ENCODE measurements around the gene LMAN1.

LMAN1 gene

GRCh38 chr18:59311631-59312030 is 47.4 kb downstream of the LMAN1 start:
- H3K27ac ChIP-seq = no peak overlapping the region
- DNase-seq (ENCODE audit: low spot score) = no peak
- no peak for TF ChIP-seq CTCF (conservative IDR thresholded peaks at IDR 0.05; ENCODE audit: low read depth)
- ChIA-PET POLR2A (ENCODE audit: low non-redundant PET) (no interaction called here), CTCF (interaction anchor here (4.0 kb wide), 1 partner anchor 91 kb away, joined by 35 read pairs; no protein-coding TSS in a partner anchor)

GRCh38 chr18:59308938-59309260 is 50.2 kb downstream of the LMAN1 start:
- no peak for TF ChIP-seq CTCF (conservative IDR thresholded peaks at IDR 0.05; ENCODE audit: low read depth)
- ChIA-PET POLR2A (ENCODE audit: low non-redundant PET) (no interaction called here), CTCF (interaction anchor here (0.6 to 4.0 kb wide), 4 partner anchors 14 to 172 kb away, joined by 3 to 35 read pairs (median 4); no protein-coding TSS in a partner anchor)
- no peak overlapping the region for H3K27ac ChIP-seq
- DNase-seq (ENCODE audit: low spot score) = no peak

DNA sequence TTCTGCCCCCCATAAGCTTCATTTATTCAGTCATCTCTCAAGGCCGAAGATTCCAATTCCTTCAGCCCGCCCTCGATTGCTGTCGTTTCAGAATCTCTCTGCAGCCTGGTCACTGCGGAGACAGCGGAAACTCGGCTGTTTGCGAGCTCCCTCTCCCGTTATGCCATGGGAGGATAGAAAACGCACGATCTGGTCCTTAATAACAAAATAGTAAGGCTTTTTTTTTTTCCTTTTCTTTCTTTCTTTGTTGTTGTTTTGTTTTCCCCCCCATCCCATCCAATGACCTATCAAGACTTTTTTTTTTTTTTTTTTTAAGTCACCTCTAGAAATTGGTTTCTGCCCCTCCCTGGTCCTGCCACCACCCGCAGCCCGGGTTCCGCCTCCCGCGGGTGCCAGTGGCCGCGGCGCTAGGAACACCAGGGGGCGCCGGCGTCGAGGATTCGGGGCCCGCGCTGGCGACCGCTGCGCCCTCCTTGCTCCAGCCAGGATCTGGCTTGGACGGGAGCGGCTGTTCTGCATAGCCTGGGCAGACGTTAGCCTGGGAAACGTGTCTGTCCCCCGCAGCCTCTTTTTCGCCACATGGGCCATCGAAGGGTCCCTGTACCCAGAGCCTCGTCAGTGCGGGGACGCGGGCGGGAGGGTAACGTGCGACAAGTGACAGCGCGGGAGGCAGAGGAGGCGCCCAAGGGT is 50.7 kb downstream of the LMAN1 start:
- no peak overlapping the region for H3K27ac ChIP-seq
- peak; percentile 50 for DNase-seq (ENCODE audit: low spot score)
- POLR2A ChIA-PET (ENCODE audit: low non-redundant PET) = no interaction called here
- CTCF ChIA-PET = interaction anchor here (0.6 to 4.0 kb wide), 10 partner anchors 11 to 379 kb away, joined by 3 to 35 read pairs (median 4); no protein-coding TSS in a partner anchor
- TF ChIP-seq CTCF (conservative IDR thresholded peaks at IDR 0.05; ENCODE audit: low read depth) = peak; percentile 89

DNA sequence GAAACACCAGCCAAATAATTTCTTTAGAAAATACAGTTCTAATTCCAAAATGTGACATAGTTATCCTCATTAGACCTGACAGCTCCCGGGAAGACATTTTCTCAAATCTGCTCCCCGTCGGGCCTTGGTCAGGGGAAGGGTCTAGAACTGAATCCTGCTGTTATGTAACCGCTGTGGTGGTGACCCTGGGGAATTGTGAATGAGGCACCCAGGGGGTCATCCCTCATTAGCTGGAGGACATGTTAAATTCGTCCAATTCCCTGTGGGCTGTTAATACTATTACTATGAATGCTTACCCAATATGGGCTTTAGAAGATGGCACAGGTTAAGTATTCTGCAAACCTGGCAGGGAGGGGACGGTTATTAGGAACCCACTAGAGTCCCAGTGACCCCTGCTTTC is 52.4 kb downstream of the LMAN1 start:
- no peak for TF ChIP-seq CTCF (conservative IDR thresholded peaks at IDR 0.05; ENCODE audit: low read depth)
- CTCF ChIA-PET = no interaction called here
- POLR2A ChIA-PET (ENCODE audit: low non-redundant PET) = no interaction called here

DNA sequence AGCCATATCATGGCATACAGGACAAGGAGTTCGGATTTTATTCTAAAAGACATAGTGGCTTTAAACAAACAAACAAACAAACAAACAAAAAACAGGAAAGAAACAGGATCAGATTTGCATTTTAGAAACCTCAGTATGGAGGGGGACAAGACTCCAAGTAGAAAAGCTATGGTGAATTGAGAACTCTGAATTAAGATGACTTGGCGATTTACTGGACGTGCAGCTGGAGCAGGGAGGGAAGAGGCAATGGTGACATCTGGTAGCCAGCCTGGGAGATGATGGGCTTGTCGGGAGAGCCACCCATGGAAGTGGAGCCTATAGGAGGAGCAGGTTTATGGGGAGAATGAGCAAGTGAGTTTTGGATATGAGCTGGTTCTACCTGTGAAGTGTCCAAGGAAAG is 53.8 kb downstream of the LMAN1 start:
- CTCF ChIA-PET = no interaction called here

More for the DNA sequence above, 52.4 kb downstream of the LMAN1 start:
- DNase-seq (ENCODE audit: low spot score) = no peak
- H3K27ac ChIP-seq = no peak overlapping the region

DNA sequence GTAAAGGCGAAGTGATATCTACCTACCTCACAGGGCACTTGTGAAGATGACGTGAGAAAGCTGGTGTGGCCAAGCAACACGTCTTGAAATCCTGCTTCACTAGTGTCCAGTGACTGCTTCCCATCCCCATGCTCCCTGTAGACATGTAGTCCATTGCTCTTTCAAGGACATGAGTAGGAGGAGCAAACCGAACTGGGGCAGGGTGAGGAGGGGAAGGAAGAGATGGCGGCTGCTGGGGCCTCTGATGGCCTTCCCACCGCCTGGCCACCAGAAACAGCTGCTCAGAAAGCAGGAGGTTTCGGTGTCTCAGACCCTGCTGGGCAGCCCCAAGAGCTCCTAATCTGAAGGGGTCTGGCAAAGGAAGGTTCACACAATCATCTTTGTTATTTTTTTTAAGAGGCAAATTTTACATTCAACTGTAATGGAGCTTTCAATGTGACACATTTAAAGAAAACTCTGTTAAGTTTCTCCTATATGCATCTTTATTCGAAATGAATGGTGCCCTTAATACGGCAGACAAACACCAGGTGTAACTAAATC is 55.3 kb downstream of the LMAN1 start:
- CTCF ChIA-PET = interaction anchor here (0.7 to 1.5 kb wide), 2 partner anchors 55 to 99 kb away, joined by 5 to 8 read pairs; no protein-coding TSS in a partner anchor
- POLR2A ChIA-PET (ENCODE audit: low non-redundant PET) = no interaction called here
- TF ChIP-seq CTCF (conservative IDR thresholded peaks at IDR 0.05; ENCODE audit: low read depth) = no peak
- DNase-seq (ENCODE audit: low spot score) = no peak
- no peak overlapping the region for H3K27ac ChIP-seq

More for the DNA sequence above, 53.8 kb downstream of the LMAN1 start:
- POLR2A ChIA-PET (ENCODE audit: low non-redundant PET) = no interaction called here
- no peak for TF ChIP-seq CTCF (conservative IDR thresholded peaks at IDR 0.05; ENCODE audit: low read depth)
- no peak overlapping the region for H3K27ac ChIP-seq
- DNase-seq (ENCODE audit: low spot score) = no peak
